Activated CD4-positive, CD25-positive, alpha-beta regulatory T cell treated with anti-CD3 and anti-CD28 coated beads, Interleukin-2, amount 50 U/mL, for 72 hours (primary cell): ENCODE measurements around the gene PELI2.

Source experiments
- DNase-seq: peaks from one replicate; pipeline ENCODE4 v3.0.0; 2021

PELI2 gene

DNA sequence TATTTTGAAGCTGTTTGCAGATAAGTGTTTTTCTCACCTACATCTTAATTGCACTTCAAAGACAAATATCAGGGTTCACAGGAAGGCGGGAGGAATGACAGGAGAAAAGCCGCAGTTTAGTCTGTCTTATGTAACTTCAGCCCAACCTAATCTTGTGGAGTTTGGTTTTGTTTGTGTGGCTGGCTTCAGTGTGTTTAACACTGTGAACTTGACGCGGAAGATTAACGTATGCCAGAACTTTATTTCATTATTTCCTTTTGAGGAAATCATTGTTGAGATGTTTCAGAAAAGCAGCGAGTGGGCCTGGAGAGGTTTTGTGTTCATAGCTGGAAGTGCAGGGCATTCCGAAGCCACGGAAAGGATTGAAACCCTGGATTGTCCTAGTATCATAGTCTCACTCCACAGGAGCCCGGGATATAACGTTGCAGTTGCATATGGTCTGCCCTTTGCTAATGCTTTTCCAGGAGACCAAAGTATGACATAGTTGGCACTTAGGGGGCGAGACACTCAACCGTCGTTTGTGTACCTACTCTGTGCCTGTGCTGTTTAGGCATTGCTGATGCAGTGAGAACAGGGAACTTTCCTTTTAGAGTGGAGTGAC lies 2.0 kb downstream of the PELI2 start:
- DNase-seq, result no peak

DNA sequence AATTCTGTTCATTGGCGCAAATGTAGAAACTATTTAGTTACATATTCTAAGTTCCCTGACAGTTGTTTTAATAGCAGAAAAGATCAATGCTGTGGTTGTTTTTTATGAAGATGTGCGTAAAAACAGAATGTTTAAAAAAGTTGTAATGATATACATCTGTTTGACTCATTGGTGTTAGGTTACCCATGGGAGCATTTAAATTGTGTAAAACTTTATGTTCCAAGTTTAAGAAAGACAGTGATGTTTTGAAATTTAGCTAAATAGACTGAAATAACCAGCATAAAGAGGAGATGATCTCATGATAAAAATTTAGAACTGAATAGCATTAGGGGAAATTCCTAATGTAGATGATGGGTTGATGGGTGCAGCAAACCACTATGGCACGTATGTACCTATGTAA lies 3.6 kb downstream of the PELI2 start:
- no peak for DNase-seq

DNA sequence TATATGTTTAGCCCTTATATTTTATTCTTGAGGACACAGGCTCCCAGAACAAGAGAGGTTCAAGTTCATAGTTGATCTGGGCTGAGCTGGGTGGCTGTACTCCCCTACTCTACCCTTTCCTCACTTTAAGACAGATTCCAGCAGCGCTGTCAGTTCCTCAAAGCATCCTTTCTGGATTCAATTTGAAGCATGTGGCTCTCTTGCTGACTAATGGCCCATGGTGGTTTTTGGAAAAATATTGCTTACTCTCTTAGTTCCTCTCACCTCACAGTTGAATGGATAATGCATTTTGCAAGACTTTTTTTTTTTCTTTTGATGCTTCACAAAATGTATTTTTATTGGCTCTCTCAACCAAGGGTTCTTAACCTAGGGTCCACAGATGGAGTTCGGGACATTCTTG lies 4.1 kb downstream of the PELI2 start:
- DNase-seq, result no peak

DNA sequence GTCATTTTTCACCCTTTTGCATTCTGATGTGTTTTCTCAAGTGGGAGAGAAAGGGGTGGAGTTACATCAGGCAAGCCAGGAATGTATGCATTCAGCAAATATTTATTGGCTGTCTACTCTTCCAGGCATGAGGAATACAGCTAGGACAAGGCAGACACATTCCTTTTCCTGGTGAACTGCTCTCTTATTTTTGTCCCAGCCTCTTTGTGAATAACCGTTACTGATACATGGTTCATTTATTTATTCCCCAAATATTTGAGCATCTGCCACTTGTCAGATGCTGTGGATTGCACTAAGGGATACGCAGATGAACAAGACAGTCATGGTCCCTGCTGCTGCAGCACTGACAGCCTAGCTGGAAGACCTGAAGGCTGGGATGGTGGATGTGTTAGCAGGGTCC lies 6.1 kb downstream of the PELI2 start:
- DNase-seq, result no peak

DNA sequence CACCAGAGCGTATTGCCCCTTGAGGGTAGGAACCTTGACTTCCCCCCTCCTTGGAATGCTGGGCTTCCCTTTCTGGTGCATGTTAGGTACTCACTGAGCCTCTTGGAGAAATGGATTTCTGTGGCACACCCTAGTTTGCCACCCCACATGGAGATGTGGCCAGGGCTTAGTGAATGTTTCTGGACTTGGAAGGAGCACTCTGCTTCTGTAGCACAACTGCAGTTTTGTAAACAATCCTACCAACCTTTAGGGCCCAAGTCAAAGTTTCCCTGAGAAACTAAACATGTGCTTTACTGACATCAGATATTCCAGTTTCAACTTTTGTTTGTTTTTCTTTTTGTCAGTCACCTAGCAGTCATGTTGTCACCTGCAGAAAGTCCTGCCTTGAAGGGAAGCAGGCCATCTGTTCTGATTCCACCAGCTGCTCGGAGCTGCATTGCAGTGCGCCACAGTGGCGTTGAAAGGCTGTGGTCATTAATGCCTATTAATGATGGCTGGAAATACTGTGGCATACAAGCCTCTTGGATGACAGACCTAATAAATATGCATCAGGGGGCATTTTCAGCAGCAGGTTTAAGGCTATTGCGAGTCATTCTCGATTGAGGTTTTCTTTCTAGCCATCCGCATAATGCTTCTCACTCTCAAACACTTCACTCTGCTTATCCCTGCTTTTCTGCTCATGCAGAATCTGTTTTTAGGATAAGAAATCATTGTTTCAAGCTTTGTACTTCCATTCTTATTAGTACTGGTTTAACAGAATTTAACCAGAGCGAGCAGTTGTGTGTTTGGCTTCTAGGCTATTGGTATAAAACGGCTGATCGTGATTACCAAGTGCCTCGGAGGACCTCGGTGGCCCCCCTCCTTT lies 7.8 kb downstream of the PELI2 start:
- DNase-seq, result no peak

DNA sequence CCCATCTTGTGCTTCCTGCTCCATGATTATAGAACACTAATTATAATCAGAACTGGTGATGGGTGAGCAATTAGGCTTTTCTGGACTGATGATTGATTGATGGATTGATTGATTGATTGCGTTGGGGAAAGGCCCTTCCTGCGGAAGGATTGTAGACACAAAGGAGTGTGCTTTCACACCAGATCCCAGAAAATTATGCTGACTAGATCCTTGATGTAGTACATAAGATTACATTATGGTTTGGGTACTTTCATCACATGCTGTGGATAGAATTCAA lies 8.4 kb downstream of the PELI2 start:
- no peak for DNase-seq

DNA sequence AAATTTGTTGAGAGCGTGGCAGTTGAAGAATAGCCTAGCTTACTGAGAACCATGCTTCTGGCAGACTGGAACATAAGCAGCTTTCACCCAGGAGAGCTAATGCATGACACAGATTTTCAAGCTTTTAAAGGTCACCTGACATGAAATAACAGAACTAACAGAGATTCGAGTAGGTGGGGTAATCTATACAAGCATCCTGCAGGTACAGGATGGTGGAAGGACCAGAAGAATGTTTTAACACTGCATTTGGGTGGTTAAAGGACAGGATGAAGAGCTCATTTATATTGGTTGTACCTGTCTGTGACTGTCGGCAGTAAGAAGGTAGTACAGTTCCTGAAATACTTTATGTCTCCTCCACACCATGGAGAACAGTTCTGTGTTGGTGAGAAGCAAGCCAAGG lies 8.9 kb downstream of the PELI2 start:
- no peak for DNase-seq

- no peak for DNase-seq
These were observed 10.9 kb downstream of the PELI2 start for GRCh38 chr14:56129092-56129491.

- no peak for DNase-seq
These were observed 11.7 kb downstream of the PELI2 start for GRCh38 chr14:56129933-56130332.

DNA sequence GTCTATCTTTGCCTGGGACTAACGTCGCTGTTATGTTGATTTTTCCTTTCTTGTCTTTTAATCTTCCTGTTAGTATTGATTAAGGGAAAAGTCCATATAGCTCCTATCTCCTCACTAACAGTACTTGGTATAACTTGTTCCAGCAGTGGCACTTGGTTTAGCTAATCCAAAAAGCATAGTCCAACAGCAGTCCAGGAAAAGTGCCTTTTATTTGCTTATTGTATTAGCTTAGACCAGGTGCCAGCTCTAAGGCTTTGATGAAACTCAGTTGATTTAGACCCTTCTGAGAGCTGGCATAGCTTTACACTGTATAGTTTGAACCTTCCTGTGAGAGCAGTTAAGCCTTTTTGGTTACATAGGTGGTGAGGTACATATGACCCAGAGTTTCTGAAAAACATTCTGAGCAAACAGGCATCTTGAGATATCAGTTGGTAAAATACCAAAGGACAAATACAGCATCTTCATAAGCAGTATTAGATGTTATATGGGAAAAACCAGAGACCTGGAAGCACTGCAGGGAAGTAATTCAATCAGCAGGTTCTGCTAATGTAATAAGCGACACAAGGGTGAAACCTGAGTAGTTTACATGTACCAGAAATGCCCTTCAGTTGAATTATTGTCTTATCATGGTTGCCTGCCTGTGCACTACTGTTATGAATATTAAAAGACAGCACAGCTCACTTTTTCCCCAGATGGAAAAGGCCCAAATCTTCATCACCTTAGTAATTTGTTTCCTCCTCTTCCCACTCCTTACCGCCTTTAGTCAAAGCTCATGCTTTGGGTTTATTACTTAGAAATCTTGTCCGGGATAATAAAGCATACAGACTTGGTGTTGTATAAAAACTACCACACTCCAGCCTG lies 13.0 kb downstream of the PELI2 start:
- no peak for DNase-seq

- DNase-seq, result no peak
These were observed 13.9 kb downstream of the PELI2 start for GRCh38 chr14:56131865-56132833.

- no peak for DNase-seq
These were observed 15.3 kb downstream of the PELI2 start for GRCh38 chr14:56133547-56133946.

GRCh38 chr14:56135001-56135400 lies 16.8 kb downstream of the PELI2 start:
- no peak for DNase-seq

- no peak for DNase-seq
These were observed 17.5 kb downstream of the PELI2 start for GRCh38 chr14:56135668-56136067.

- no peak for DNase-seq
These were observed 18.6 kb downstream of the PELI2 start for GRCh38 chr14:56136571-56137452.

DNA sequence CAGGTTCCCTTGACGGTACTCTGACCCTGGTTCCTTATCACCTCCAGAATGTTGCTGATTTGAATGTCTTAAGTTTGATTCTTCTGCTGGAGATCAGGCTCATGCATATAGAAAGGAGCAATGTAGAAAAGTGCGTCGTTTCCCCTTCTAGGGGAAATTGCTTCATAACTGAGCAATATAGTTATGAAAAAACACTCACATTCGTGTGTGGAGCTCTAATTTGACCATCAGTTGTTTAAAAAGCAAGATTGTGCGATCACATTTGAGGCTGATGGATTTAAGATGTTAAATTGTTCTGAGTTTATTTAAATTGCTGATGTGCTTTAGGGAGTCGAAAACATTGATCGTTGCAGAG lies 19.2 kb downstream of the PELI2 start:
- DNase-seq, result no peak

DNA sequence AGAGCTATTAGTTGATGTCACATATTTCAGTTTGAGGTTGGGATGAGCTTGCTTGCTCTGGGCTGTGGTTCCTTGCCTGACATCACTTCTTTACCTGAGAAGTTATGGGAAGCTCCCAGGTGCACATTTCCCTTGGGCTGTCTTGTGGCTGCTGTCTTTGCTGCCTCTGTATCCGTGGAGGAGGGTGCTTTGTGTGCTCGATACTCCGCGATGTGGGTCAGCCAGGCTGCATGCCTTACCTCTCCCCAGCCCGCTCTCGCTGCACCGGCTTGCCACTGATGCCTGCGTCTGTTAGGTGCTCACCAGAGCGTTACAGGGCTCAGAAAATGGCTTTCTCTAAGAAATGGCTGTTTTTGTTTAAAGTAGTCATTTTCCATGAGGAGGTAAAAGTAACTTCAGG lies 19.6 kb downstream of the PELI2 start:
- DNase-seq, result no peak

- no peak for DNase-seq
These were observed 20.7 kb downstream of the PELI2 start for GRCh38 chr14:56138928-56139327.

- no peak for DNase-seq
These were observed 24.1 kb downstream of the PELI2 start for GRCh38 chr14:56142314-56142713.

DNA sequence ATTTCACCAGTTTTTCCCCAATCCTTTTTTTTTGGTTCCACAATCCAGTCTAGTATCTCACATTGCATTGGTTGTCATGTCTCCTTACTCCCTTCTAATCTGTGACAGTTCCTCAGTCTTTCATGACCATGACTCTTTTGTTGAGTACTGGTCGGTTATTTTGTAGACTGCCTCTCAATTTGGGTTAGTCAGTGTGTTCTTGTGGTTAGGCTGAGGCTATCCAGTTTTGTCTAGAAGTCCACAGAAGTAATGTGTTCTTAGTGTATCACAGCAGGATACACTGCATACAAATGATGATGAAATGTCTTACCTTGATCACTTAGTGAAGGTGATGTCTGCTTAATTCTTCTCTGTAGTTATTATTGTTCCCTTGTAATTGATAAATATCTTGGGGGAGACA lies 24.8 kb downstream of the PELI2 start:
- DNase-seq, result no peak

DNA sequence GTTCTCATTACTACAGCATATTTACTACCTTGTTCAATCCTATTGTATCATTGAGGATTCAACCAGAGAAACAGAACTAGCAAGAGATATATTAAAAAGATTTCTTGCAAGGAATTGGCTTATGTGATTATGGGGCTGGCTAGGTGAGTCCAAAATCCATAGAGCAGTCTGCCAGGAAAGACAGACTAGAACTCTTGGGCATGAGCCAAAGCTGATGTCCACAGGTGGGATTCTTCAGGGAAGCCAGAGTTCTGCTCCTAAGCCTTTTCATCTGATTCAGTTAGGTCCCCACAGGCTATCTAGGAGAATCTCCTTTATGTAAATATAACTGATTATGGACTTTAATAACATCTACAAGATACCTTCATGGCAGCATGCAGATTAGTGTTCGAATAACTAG lies 26.0 kb downstream of the PELI2 start:
- no peak for DNase-seq
